Stimulated activated CD8-positive, alpha-beta memory T cell treated with anti-CD3 and anti-CD28 coated beads, Interleukin-2, amount 100 ng/mL, for 48 hours (primary cell): Measurements from ENCODE around the gene ARFGEF2.
A peak's percentile ranks its signal among the peaks of the same experiment; 100 is the strongest.

Experiments
- DNase-seq, 2 donors: peaks; one replicate each; pipeline ENCODE4 v3.0.0-alpha.2; 2020; ENCODE audit warnings: low read depth in 2 of 2

The ARFGEF2 gene

GRCh38 chr20:48898896-48899530, 22.5 kb upstream of the ARFGEF2 start:
- DNase-seq = no peak

- DNase-seq = no peak
These were observed 21.6 kb upstream of the ARFGEF2 start for GRCh38 chr20:48899881-48900280.

- no peak for DNase-seq
These were observed 20.2 kb upstream of the ARFGEF2 start for GRCh38 chr20:48901326-48901725.

- no peak for DNase-seq
These were observed 17.8 kb upstream of the ARFGEF2 start for GRCh38 chr20:48903705-48904104.

GRCh38 chr20:48904566-48905296, 16.8 kb upstream of the ARFGEF2 start:
- DNase-seq = peak; percentile 25 to 56

GRCh38 chr20:48905297-48905647, 16.2 kb upstream of the ARFGEF2 start:
- no peak for DNase-seq

GRCh38 chr20:48906221-48906877, 15.2 kb upstream of the ARFGEF2 start:
- no peak for DNase-seq

- no peak for DNase-seq
These were observed 12.7 kb upstream of the ARFGEF2 start for GRCh38 chr20:48908656-48909319.

- no peak for DNase-seq
These were observed 11.6 kb upstream of the ARFGEF2 start for GRCh38 chr20:48909910-48910309.

- DNase-seq = no peak
These were observed 11.1 kb upstream of the ARFGEF2 start for GRCh38 chr20:48910347-48910781.

- DNase-seq = no peak
These were observed 9.4 kb upstream of the ARFGEF2 start for GRCh38 chr20:48912065-48912464.

GRCh38 chr20:48916699-48917098, 4.8 kb upstream of the ARFGEF2 start:
- DNase-seq = no peak

GRCh38 chr20:48919336-48919881, 2.1 kb upstream of the ARFGEF2 start:
- no peak for DNase-seq

- no peak for DNase-seq
These were observed 1.5 kb upstream of the ARFGEF2 start for GRCh38 chr20:48919882-48920526.

GRCh38 chr20:48920527-48921167, 864 bp upstream of the ARFGEF2 start:
- DNase-seq = no peak

GRCh38 chr20:48921883-48922820, 641 bp downstream of the ARFGEF2 start:
- DNase-seq = no peak

GRCh38 chr20:48923149-48923718, 1.7 kb downstream of the ARFGEF2 start:
- DNase-seq = no peak

GRCh38 chr20:48924756-48925109, 3.2 kb downstream of the ARFGEF2 start:
- DNase-seq = no peak

- no peak for DNase-seq
These were observed 4.8 kb downstream of the ARFGEF2 start for GRCh38 chr20:48926267-48926666.

- no peak for DNase-seq
These were observed 5.3 kb downstream of the ARFGEF2 start for GRCh38 chr20:48926821-48927220.
